HG03558 (cell line): ENCODE data around the gene ZNF232.
"Not testable (repeated sequence)": the region's sequence is repeated elsewhere in the genome, so short reads cannot be mapped to it uniquely, and the experiment has no call there.

Source experiments
- ATAC-seq: cut with Tn5 transposase; IDR thresholded peaks from one replicate; pipeline ENCODE4 v1.9.1; 2021; ENCODE audit warnings: moderate number of reproducible peaks; ENCODE audit not compliant: unreplicated experiment; ENCODE audit errors: extremely low read depth

The ZNF232 gene

DNA sequence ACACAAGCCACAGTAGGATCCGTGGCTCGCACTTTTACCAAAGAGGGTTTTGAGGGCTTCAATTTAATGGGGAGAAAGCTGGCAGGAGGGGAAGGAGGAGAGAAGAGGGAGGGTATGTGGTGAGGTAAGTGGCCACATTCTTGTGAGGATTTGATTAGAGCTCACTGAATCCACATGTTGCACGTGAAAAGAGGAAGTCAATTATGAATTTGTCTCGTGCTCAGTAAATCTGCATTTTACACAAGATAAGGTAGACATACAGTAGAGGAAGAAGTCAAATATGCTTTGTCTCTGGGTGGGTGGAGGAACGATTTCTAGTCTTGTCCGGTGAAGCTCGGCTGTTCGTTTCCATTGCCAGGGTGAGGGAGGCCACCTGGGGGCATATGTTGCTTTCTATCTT is 862 bp downstream of the ZNF232 start:
- no peak for ATAC-seq

DNA sequence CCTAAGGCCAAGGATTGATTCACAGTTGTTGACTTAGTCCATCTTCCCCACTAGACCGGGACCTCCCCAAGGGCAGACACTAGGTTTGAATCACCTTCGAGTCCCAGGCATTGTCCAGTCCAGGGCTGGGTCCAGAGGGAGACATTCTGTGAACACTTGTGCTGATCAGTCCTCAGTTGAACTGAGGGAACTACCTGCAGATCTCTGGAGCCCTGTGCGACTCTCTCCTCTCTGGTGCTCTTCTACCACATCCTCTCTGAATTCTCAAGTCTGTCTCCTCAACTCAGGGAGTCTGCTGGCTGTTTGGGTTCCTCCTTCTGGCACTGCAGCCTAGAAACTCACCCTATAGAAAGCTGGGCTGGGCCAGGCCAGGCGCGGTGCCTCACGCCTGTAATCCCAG is 10.8 kb downstream of the ZNF232 start:
- no peak for ATAC-seq

DNA sequence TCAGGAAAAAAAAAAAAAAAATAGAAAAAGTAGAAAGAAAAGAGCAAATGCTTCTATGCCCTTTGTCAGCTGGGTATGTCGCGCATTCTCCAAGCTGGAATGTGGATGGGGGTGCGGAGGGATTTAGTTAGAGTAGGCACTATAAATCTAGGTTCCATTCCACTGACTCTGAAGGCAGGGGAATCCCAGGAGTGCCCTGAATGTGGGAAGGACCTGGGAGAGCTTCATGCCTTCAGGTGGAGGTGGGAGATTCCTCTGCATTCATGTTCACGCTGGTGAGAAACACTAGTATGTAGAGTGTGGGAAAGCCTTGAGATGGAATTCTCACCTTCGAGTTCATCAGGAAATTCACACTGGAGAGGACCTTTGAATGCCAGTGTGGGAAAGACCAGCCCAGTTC is 12.4 kb downstream of the ZNF232 start:
- ATAC-seq, result no peak

DNA sequence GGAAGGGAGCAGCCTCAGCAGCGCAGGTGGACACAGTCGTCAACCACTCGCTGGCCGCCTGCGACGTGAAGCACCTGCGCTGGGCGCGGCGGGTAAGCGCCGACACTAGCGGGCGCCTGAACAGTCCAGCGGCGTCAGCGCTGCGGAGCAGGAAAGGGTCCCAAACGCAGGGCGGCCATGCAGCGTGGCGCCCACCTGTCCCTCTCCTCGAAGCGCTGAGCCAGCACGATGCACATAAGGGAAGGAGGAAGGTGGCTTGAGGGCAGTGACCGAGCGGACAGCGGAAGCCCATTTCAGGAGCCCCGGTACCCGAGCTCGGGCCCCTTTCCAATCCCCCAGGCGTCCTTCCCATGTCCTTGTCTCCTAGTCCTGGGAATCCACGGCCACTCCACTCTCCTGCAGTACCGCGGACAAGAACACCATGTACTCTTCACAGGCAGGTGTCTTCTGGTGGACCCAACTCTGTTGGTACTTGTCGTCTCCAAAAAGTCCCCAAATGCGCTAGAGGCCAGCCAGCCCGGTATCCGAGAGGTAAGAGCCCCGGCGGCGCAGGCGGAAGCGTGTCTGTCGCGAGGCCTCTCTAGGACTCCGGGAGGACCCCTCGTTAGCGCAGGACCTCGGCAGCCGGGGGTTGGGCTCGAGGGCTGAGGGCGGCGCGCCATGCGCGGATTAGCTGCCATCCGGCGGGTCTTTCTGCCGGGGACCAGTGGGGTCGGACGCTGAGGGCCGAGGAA is 14.4 kb downstream of the ZNF232 start:
- no peak for ATAC-seq

DNA sequence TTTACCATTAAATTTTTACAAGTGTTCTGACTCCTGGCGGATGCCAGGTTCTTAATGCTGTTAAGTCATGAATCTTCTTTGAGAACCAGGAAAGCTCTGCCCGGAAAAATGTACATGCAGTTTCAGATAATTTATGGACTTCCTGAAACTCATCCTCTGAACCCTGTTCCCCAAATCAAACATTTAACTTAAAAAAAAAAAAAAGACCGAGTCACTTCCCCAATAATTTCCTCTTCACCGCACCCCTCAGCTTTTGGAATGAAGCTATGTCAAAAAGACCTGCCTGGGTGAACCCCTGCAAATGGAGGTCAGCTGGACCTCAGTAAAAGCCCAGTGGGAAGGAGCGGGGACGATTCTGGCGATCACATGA is 15.0 kb downstream of the ZNF232 start:
- ATAC-seq, result no peak

DNA sequence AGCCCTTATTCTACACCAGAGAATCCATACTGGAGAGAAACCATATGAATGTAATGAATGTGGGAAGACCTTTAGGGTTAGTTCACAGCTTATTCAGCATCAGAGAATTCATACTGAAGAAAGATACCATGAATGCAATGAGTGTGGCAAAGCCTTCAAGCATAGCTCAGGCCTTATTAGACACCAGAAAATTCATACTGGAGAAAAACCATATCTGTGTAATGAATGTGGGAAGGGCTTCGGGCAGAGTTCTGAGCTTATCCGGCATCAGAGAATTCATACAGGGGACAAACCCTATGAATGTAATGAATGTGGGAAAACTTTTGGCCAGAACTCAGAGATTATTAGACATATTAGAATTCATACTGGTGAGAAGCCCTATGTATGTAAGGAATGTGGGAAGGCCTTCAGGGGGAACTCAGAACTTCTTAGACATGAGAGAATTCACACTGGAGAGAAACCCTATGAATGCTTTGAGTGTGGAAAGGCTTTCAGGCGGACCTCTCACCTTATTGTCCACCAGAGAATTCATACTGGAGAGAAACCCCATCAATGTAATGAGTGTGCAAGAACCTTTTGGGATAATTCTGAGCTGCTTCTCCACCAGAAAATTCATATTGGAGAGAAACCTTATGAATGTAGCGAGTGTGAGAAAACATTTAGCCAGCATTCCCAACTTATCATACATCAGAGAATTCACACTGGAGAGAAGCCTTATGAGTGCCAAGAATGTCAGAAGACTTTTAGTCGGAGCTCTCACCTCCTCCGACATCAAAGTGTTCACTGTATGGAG is 19.3 kb downstream of the ZNF232 start:
- no peak for ATAC-seq

DNA sequence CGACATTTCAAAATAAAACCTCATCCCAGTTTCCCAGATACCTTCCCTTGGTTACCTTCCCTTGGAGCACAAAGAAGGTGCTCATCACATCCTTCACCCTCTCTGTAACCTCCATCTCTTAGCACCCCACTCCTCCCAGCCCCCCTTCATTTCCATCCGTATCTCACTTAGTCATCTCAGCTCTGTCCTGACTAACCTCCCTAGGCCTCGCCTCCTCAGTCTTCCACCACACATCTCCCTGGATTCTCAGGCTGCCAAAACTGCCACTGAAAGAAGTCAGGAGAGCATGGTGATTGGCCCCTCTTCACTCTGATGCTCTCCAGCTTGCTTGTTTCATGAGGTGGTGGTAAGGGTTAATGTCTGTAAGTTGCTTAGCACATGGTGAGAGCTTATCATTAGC is 31.1 kb downstream of the ZNF232 start:
- no peak for ATAC-seq

DNA sequence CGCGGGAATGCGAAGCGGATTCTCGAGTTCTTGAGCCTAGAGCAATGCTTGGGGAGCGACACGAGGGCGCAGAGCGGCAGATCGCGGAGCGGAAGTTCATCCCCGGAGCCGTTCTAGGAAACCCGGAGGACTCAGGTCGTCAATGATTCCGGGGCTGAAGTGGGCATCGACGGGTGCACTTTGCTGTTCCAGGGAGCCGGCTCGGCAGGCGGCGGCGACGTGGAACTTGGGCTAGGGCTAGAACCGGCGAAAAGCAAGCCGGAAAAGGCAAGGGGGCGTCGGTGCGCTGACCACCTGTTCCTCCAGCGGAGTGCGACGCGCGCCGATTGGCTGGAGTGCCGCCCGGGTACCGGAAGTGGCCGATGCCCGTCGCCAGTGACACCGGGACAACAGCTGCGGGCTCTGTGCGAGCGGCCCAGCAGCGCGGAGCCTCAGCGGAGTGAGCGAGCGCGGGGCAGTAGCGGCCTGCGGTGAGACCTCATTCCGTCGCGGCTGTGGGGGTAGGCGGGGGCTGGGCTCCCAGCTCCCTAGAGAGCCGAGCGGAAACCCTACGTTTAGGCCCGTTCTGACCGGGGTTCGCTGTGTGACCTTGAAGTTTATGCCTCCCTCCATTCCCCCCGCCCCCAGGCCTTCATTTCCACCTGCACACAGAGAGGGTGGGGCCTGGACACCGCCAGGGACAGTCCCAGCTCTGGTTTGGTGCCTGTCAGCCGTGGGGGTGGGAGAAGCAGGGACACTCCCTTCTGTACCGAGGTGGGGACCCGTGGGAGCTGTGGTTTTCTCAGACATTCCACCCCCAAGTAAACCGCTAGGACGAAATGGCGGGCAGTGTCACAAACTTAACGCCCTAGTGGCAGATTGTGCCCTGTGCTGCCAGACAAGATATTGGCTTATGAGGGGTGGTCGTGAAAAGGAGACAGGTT is 33.3 kb downstream of the ZNF232 start, which contains the start of gene ZFP3:
TSS of gene ZFP3 (plus strand) at position 362 of the 923 bp plus-strand sequence. CDS start 13,038 bp downstream, outside the sequence.
- peak; percentile 37 for ATAC-seq

DNA sequence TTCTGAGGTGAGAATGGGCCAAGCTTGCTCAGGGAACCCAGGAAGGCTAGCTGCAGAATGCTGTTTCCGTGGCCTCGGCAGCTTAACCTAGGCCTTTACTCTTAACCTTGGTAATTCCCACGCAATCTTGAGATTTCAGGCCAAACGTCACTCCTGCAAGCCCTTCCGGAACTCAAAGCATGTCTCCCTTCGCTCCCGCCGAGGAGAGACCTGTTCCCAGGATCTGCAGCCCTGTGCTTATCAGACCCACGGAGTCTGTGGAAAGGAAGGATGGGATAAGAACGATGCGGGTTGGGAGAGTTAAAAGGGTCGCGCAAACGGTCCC is 33.9 kb downstream of the ZNF232 start:
- ATAC-seq, result no peak

DNA sequence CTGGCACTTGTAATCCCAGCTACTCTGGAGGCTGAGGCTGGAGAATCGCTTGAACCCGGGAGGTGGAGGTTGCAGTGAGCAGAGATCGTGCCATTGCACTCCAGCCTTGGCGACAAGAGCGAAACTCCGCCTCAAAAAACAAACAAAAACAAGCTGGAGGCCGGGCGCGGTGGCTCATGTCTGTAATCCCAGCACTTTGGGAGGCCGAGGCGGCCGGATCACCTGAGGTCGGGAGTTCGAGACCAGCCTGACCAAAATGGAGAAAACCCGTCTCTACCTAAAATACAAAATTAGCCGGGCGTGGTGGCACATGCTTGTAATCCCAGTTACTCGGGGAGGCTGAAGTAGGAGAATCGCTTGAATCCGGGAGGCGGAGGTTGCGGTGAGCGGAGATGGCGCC is 34.4 kb downstream of the ZNF232 start:
- ATAC-seq, result not testable (repeated sequence)

DNA sequence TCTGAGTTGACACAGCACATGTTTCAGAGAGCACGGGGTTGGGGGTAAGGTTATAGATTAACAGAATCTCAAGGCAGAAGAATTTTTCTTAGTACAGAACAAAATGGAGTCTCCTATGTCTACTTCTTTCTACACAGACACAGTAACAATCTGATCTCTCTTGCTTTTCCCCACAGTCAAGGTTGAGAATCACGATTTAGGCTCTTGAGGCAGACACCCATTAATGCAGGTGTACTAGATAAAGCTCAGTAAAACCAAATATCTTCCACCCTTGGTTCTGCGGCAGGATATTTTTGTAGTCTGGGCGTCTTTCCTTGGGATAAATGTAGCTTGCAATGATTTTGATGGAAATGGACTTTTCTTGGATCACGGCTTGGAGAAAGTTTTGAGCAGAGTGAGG is 36.2 kb downstream of the ZNF232 start:
- ATAC-seq, result not testable (repeated sequence)

DNA sequence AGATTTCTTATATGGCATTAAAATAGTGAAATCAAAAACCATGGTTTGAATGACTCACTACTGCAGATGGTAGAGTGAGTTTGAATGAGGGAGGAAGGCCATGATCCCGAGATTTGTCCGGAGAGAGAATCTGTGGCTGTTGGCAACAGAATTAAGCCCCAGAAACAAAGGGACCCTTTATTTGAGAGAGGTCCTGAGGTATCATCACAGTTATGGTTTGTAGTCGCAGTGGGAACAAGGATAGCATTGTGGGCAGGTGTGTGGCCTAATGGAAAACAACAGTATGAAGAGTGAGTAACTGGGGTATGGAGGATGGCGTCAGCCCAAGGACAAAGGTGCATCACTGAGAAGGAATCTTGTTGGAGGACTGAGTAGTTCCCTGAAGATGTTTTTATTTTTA is 42.0 kb downstream of the ZNF232 start:
- no peak for ATAC-seq

DNA sequence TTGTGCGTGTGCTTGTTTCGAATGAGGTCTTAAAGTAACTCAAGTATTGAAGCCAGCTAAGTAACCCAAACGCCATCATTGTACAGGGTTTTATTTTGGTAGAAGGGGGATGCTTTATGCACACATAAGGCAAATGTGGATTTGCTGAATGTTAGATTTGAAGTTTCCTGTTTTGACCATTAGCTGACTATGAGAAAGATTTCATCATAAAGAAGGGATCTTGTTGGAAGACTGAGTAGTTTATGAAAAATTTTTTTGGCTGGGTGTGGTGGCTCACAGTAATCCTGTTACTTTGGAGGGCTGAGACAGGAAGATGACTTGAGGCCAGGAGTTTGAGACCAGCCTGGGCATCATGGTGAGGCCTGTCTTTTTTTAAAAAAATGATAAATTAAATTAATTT is 43.4 kb downstream of the ZNF232 start:
- ATAC-seq, result no peak

DNA sequence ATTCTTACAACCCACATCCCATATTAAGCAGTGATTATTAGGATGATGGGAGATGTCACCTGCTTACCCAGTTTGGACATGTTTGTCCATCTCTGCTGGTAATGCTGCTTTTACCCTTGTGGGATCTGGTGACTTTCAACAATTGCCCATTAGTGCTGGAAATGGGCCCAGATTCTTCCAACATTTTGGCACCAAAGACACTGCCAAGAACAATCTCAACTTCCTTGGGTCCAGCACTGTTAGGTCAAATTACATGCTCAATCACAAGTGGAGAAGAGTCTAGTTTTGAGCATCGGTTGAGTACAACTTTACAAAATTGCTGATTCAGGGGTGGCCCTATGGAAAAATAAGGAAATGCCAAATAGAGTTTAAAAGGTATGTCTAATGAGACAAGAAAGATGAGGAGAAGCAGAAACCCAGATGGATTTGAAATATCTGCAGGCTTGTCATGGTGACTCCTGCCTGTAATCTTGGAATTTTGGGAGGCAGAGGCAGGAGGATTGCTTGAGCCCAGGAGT is 46.4 kb downstream of the ZNF232 start:
- no peak for ATAC-seq
